Sciatic nerve (tissue), 2 donors: ENCODE measurements around the gene SMARCC2. TPM values are rescaled to one million over a fixed set of nuclear protein-coding genes. Genes with fewer than 3 reads are reported as not detected.
A peak's percentile ranks its signal among the peaks of the same experiment; 100 is the strongest.

Source experiments
- ATAC-seq: fragments of 200-7000 bp; cut with Tn5 transposase; one replicate; pipeline ENCODE4 v1.9.1; 2020; ENCODE audit warnings: mild to moderate bottlenecking, moderate library complexity
- DNase-seq: peaks from one replicate; pipeline ENCODE4 v3.0.0-alpha.2; 2020; ENCODE audit warnings: low spot score
- intact Hi-C: fragments of 100-400 bp; cut with DNase I; formaldehyde crosslinking; loops from one replicate; pipeline ENCODE4 v1.14.2; 2022
- total RNA-seq: library from RNA; stranded (reverse); fragmentation: NEBNext Ultra II Directional; extraction: Animal tissue kit (Norgen Biotek cat#: 25700); gene quantifications from one replicate; pipeline ENCODE4 v1.2.1, GENCODE V29; 2021
- donor health status: DM: no; HTN: no; CAD: no.
- donor health status: DM: no; HTN: no; CAD: no.

The SMARCC2 gene
- total RNA-seq, 1 donor from 2014 or later, result 160 TPM

DNA sequence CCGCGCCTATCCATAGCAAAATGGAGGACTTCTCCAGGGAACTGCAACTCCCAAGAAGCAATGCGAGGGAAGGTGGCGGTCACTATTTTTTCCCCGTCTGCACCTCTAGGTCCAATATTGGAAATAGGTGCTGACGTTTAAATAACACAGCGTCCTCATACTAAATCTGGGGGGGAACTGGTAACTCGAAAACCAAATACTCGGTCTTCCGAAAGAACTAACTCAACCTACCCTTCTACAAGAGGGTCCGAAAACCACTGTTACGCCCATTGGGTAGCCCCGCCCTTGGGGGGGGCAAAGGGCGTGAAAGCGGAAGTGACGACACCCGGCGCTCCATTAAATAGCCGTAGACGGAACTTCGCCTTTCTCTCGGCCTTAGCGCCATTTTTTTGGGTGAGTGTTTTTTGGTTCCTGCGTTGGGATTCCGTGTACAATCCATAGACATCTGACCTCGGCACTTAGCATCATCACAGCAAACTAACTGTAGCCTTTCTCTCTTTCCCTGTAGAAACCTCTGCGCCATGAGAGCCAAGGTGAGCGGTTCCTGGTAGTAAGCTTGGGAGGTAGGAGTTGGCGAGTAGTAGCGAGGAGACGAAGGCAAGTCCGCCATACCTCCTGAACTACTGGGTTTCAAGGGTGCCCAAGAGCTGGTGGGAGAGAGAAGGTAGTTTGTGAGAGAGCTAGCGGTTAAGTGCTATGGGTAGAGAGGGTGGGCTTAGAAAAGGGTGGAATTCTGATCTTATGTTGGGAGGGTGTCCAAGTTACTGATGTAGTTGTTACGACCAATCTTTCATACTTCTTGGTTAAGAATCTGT is 72.8 kb downstream of the SMARCC2 start, which contains the start of gene RPL41:
TSS of gene RPL41 (plus strand) at position 367 of the 815 bp plus-strand sequence.
- peak; percentile 88 for ATAC-seq
- intact Hi-C loops, result no loop called here
- peak; percentile 97 for DNase-seq

DNA sequence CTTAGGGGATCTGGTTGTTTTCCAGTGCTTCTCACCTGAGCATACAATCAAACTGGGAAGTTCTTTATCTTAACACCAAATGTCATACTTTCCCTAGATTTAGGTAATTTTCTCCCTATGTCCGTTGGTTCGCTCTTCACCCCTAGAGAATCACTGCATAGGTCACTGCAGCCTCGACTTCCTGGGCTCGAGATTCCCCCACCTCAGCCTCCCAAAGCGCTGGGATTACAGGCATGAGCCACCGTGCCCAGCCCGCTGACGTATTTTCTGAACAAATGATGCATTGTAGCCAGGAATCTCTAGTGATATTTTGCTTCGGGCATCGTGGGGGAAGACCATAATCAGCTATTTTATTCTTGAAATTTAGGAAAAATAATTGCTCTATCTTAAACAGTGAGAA is 74.0 kb downstream of the SMARCC2 start:
- intact Hi-C loops, result no loop called here
- no peak for ATAC-seq
- no peak for DNase-seq

GRCh38 chr12:56114084-56114483 is 75.2 kb downstream of the SMARCC2 start:
- DNase-seq (no peak), ATAC-seq (no peak)
- intact Hi-C loops, result no loop called here

Other genes with a start within 250 kb of the SMARCC2 start
- gene PMEL, start 223.4 kb downstream of the SMARCC2 start, total RNA-seq, result 0.49 TPM
- 14.4 TPM for gene CDK2, start 222.7 kb downstream of the SMARCC2 start, total RNA-seq
- gene RAB5B, start 215.4 kb downstream of the SMARCC2 start, total RNA-seq, result 143 TPM
- gene SUOX, start 192.2 kb downstream of the SMARCC2 start, total RNA-seq, result 20.3 TPM
- 13.7 TPM for gene IKZF4, start 168.4 kb downstream of the SMARCC2 start, total RNA-seq
- gene RPS26, start 147.6 kb downstream of the SMARCC2 start, total RNA-seq, result 93.6 TPM
- 159 TPM for gene ERBB3, start 109.3 kb downstream of the SMARCC2 start, total RNA-seq
- 79.6 TPM for gene PA2G4, start 84.9 kb downstream of the SMARCC2 start, total RNA-seq
- gene RPL41, start 72.8 kb downstream of the SMARCC2 start, total RNA-seq, result 2,818 TPM
- gene ZC3H10, start 71.2 kb downstream of the SMARCC2 start, total RNA-seq, result 9.0 TPM
- 85.9 TPM for gene ESYT1, start 61.2 kb downstream of the SMARCC2 start, total RNA-seq
- gene MYL6B, start 36.9 kb downstream of the SMARCC2 start, total RNA-seq, result 40.0 TPM
- gene MYL6, start 31.1 kb downstream of the SMARCC2 start, total RNA-seq, result 993 TPM
- 40.7 TPM for gene RNF41, start 32.4 kb upstream of the SMARCC2 start, total RNA-seq
- 18.5 TPM for gene NABP2, start 34.9 kb upstream of the SMARCC2 start, total RNA-seq
- gene SLC39A5, start 40.6 kb upstream of the SMARCC2 start, total RNA-seq, result 0.80 TPM
- 40.1 TPM for gene ANKRD52, start 68.9 kb upstream of the SMARCC2 start, total RNA-seq
- gene COQ10A, start 77.5 kb upstream of the SMARCC2 start, total RNA-seq, result 8.3 TPM
- 106 TPM for gene CS, start 110.8 kb upstream of the SMARCC2 start, total RNA-seq
- 87.3 TPM for gene CNPY2, start 126.5 kb upstream of the SMARCC2 start, total RNA-seq
- 101 TPM for gene PAN2, start 144.5 kb upstream of the SMARCC2 start, total RNA-seq
- not detected for gene IL23A, start 149.4 kb upstream of the SMARCC2 start, total RNA-seq
- 195 TPM for gene STAT2, start 170.6 kb upstream of the SMARCC2 start, total RNA-seq
- not detected for gene APOF, start 173.4 kb upstream of the SMARCC2 start, total RNA-seq